Measurements from ENCODE around the gene FOSL1. TPM values are rescaled to one million over a fixed set of nuclear protein-coding genes. Genes with fewer than 3 reads are reported as not detected.

Gene FOSL1
- total RNA-seq, 1 experiment from 2014 or later: 56.1 TPM

- no peak for DNase-seq (ENCODE audit: extremely low read depth, low read depth)
Observed at GRCh38 chr11:65865550-65866172, 34.5 kb downstream of the FOSL1 start.

DNA sequence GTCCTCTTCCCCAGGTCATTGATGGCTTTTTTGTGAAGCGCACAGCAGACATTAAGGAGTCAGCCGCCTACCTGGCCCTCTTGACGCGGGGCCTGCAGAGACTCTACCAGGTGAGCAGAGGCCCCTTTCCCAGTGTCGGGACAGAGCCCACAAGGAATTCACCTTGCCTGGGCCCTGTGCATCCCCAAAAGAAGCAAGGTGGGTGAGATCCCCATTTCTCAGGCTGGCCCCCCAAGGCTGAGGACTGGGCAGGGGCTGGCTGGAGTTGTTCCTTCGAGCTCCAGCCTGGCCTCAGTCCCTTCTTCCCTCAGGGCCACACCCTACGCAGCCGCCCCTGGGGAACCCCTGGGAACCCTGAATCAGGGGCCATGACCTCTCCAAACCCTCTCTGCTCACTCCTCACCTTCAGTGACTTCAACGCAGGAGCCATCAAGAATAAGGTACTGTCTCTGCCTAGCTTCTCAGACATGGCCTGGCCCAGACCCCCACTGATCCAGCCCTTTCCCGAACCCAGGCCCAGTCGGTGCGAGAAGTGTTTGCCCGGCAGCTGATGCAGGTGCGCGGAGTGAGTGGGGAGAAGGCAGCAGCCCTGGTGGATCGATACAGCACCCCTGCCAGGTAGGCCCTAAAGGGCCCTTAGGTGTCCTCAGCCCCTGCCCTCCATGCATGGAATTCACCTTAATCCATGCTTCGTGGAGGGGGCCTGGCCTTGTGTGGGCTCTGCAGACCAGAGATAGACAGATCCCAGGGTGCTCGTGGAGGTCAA is 35.3 kb downstream of the FOSL1 start:
- no peak for DNase-seq (ENCODE audit: extremely low read depth, low read depth)

DNA sequence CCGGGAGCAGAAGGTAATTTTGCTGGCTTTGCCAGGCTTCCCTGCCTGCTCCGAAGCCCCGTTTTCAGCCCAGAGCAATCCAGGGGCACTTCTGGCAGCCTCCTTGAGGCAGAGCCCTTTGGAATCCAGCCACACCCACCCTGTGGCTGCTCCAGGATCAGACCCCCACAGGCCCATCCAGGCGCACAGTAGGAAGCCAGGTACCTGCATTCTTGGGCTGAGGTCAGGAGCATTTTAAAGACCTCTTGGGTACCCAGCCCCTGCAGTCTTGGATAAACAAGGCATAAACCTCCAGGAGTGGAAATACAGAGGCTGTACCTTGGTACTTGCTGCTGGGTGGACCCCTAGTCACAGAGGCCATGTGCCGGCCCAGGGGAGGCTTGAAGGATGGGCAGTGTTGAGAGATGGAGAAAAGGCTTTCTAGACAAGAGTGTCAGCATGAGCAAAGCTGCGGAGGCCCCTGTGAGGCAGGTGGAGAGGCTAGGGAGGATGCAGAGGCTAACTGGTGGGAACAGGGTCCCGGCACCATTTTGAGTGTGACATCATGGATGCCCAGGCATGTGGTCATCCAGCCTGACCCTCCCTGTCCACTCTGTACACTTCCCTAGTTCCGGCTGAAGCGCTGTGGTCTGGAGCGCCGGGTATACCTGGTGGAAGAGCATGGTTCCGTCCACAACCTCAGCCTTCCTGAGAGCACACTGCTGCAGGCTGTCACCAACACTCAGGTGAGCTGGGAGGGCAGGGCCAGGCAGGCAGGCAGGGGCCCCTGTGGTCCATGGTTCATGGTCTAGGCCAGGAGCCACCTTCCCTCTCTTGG is 36.1 kb downstream of the FOSL1 start:
- no peak for DNase-seq (ENCODE audit: extremely low read depth, low read depth)

- no peak for DNase-seq (ENCODE audit: extremely low read depth, low read depth)
Observed at GRCh38 chr11:65862941-65863888, 37.0 kb downstream of the FOSL1 start.

- DNase-seq (ENCODE audit: extremely low read depth, low read depth): no peak
Observed at GRCh38 chr11:65862191-65862735, 37.9 kb downstream of the FOSL1 start.

DNA sequence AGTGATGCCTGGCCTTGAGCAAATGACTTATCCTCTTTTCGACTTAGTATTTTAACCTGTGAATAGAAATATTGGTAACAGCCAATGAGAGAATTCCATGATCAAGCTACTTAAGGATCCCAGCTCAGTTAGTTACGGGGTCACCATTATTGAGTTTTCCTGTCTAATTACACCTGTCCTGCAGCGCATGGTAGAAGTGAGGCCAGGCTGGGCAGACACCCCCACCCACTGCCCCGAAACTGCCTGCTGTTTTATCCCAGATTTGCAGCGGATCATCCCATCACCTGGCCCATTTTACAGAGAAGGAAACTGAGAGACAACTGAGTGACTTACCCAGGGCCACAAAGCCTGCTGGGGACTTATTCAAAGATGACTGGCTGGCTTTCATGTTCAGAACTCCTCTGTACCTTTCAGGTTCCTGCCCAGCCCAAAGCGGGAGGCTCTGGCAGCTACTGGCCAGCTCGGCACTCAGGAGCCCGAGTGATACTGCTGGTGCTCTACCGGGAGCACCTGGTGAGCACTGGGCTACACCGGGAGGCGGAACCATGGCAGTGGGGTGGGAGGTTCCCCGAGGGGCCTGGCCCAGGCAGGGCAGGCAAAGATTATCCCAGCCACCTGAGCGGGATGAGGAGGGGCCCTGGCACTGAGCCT is 38.5 kb downstream of the FOSL1 start:
- DNase-seq (ENCODE audit: extremely low read depth, low read depth): no peak

DNA sequence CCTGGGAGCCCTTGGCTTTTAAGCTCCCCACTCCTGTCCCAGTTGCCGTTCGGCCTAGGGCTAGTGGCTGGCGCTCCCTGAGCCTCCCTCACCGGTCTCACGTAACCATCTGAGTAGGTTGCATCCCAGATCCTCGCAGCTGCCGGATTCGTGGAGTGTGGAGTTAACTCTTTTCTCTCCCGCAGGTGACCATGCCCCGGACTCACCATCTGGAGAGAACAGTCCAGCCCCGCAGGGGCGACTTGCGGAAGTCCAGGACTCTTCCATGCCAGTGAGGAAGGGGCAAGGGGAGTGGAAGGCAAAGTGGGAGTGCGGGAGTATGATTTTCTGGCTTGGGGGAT is 39.1 kb downstream of the FOSL1 start:
- no peak for DNase-seq (ENCODE audit: extremely low read depth, low read depth)

- peak; percentile 89 for DNase-seq (ENCODE audit: extremely low read depth, low read depth)
Observed at GRCh38 chr11:65860278-65861164, 39.7 kb downstream of the FOSL1 start, which contains the start of gene MUS81. Gene MUS81, plus strand, starts transcription at chr11:65860433. Its CDS starts 321 bp downstream, at chr11:65860754.

DNA sequence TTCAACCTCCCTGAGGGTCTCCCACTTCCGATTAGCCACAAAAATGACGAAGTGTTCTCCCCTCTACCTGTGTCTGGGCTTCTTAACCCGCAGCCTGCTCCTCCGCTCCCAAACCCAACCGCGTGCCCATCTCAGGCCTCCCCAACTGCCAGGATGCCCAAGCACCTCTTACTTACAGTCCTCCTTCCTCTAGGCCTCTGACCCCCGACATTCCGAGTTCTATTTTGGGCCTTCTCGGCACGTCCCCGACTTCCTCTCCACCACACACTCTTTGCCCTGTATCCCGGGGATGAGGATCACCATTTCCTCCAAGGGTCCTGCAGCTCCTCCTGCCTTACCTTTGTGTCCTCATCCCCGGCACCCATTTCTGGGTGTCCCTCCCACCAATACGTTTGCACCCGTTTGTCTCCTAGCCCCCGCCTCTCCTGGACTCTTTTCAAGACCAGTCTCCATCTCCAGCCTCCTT is 40.3 kb downstream of the FOSL1 start:
- no peak for DNase-seq (ENCODE audit: extremely low read depth, low read depth)

DNA sequence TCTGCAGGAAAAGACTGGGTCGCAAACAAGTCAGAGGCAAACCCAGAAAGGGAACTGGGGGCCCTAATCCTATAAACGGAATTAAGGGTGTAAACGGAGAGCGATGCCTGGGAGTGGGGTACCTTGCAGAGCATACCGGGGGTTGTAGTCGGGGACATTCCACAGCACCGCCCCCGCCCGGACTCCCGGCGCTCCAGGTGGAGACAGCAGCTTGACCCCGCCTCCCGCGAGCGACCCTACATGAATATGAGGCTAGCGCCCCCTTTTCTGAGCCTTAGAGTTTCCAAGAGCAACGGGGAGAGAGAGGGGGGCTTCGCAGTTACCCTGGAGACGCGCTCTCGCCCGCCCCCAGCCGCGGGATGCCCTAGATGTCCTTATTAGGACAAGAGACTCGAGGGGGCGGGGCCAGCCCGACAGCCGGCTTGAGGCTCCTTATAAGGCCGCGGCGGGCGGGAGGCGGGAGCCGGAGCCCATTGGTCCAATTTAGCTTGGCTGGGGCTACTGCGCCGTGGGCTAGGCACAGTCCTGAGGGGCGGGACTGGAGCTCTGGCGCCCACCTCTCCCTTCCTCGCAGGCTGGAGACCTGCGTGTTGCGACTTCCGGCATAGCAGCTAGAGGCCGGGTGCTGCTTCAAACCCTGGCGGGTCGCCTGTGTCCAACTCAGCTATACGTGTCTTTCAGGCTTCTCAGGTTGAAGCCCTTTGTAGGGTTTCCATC is 40.9 kb downstream of the FOSL1 start:
- peak; percentile 88 for DNase-seq (ENCODE audit: extremely low read depth, low read depth)

GRCh38 chr11:65858681-65859087 is 41.5 kb downstream of the FOSL1 start:
- DNase-seq (ENCODE audit: extremely low read depth, low read depth): no peak

DNA sequence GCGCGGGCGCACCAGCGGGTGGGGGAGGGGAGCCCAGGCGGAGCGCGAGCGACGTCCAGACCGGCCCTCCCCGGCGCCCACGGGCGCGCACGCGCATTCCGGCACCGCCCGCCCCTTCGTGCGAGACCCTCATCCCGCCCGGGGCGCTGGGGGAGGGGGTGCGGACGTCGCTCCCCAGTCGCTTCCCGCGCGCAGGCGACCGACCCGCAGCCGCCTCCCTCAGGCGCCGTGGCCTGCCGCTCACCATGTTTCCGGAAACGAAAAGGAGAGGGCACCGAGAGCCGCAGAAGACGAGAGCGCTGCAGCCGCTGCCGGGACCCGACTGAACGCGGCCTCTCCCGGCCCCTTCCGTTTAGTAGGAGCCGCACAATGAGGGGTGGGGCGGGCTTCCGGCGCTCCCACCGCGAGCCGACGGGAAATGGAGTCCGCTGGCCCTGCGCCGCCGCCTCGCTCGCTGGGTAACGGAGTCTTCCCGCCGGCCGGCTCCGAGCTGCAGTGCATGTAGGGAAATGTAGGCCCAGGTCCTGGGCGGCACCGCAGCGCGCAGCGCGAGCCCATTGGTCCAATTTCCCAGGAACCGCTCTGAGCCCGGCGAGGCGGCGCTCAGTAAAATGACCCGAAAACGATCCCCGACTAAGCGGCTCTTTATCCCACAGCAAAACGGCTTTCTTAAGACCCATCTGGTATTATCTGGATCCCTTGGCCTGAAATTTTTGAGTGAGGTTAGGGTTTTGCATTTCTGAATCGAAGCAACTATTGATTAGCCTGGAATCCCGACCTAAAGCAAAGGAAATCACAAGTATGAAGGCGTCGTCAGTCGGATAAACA is 42.1 kb downstream of the FOSL1 start, which contains the start of gene CFL1:
Gene CFL1, minus strand, starts transcription at position 328 of the 828 bp plus-strand sequence. Its CDS starts 81 bp downstream, at position 247.
- peak; percentile 93 for DNase-seq (ENCODE audit: extremely low read depth, low read depth)

- DNase-seq (ENCODE audit: extremely low read depth, low read depth): no peak
Observed at GRCh38 chr11:65857500-65857852, 42.7 kb downstream of the FOSL1 start.

DNA sequence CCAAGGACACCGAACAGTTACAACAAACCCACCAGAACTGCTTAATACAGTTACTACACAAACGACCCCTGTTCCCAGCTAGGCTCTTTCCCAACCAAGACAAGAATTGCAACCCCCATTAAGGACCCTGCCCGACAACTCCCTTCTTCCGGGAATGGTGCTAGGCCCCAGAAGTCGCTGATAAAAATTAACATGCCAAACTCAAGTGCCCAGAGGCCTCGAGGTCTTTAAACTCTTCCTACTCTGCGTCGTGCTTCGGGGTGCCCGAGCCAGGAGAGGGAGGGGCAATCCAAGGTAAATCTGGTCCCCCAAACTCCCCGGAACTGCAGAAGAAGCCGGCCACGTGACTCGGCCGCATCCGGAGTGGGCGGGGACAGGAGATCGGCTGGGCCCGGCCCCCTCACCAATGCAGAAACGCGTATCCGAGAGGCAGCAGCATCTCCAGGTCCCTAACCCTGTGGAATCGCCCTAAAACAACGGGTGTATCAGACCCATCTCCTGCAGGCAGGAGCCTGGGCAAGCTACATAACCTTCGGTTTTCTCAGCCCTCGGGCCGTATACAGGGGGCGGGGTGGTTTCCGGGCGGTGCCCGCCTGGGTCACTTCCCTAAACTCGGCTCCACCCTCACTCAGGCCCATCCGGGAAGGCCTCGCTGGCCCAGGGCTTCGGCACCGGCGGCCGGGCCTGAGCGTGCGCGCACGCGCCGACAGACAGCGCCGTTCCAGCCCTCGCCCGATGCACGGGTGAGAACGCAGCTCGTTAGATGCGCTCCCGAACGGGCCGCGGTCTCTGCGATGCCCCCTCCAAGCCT is 43.3 kb downstream of the FOSL1 start:
- no peak for DNase-seq (ENCODE audit: extremely low read depth, low read depth)

DNA sequence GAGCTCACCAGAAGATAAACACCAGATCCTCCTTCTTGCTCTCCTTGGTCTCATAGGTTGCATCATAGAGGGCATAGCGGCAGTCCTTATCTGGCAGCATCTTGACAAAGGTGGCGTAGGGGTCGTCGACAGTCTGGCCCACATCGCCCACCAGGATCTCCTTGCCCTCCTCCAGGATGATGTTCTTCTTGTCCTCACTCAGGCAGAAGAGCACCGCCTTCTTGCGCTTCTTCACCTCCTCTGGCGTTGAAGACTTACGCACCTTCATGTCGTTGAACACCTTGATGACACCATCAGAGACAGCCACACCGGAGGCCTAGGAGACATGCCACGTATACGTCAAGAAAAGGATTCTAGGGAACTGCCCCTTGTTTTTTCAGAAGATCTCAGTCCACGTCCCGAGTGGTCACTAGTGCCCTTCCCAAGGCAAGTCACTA is 44.2 kb downstream of the FOSL1 start:
- DNase-seq (ENCODE audit: extremely low read depth, low read depth): no peak

All from NCI-H460 (cell line).